Raji (cell line): ENCODE measurements around the gene HCRT.

Source experiments
- POLR2A ChIP-seq: IDR thresholded peaks from 2 replicates; pipeline ENCODE4 v1.6.1; 2011; ENCODE audit warnings: low read depth, low read length, control low read depth; ENCODE audit not compliant: insufficient read depth

Gene HCRT

GRCh38 chr17:42165751-42166150 is 19.5 kb downstream of the HCRT start:
- no peak for TF ChIP-seq POLR2A

- no peak for TF ChIP-seq POLR2A
These were observed 21.4 kb downstream of the HCRT start for GRCh38 chr17:42163696-42164407.

GRCh38 chr17:42163113-42163512 is 22.1 kb downstream of the HCRT start:
- TF ChIP-seq POLR2A = no peak

- no peak for TF ChIP-seq POLR2A
These were observed 24.7 kb downstream of the HCRT start for GRCh38 chr17:42160531-42160910.

- no peak for TF ChIP-seq POLR2A
These were observed 25.3 kb downstream of the HCRT start for GRCh38 chr17:42159796-42160530.

GRCh38 chr17:42155614-42156045 is 29.6 kb downstream of the HCRT start:
- no peak for TF ChIP-seq POLR2A

GRCh38 chr17:42153919-42154742 is 31.1 kb downstream of the HCRT start:
- no peak for TF ChIP-seq POLR2A

- no peak for TF ChIP-seq POLR2A
These were observed 38.2 kb downstream of the HCRT start for GRCh38 chr17:42146911-42147607.

- no peak for TF ChIP-seq POLR2A
These were observed 42.8 kb downstream of the HCRT start for GRCh38 chr17:42142371-42142896.

- no peak for TF ChIP-seq POLR2A
These were observed 43.9 kb downstream of the HCRT start for GRCh38 chr17:42141382-42141781.

- TF ChIP-seq POLR2A = no peak
These were observed 46.3 kb downstream of the HCRT start for GRCh38 chr17:42138749-42139492.

GRCh38 chr17:42136654-42137051 is 48.6 kb downstream of the HCRT start:
- no peak for TF ChIP-seq POLR2A

GRCh38 chr17:42135664-42136653 is 49.3 kb downstream of the HCRT start:
- TF ChIP-seq POLR2A = no peak
